ENCODE data around the gene AKR1C1. TPM values are rescaled to one million over a fixed set of nuclear protein-coding genes. Genes with fewer than 3 reads are reported as not detected.
"Not testable (repeated sequence)": the region's sequence is repeated elsewhere in the genome, so short reads cannot be mapped to it uniquely, and the experiment has no call there.

The AKR1C1 gene
- total RNA-seq, 1 donor from 2014 or later, result 1.3 TPM

- peaks cover 7% of the 10 kb centered on the region for H3K27me3 Mint-ChIP-seq (ENCODE audit: low read depth)
- no peak for DNase-seq (ENCODE audit: low spot score)
- H3K27ac Mint-ChIP-seq (ENCODE audit: unreplicated experiment), result peak overlapping the region; percentile 37
Measured at GRCh38 chr10:4941540-4942330, 21.5 kb upstream of the AKR1C1 start.

GRCh38 chr10:4942931-4943330 lies 20.3 kb upstream of the AKR1C1 start:
- not testable (repeated sequence) for H3K9me3 Mint-ChIP-seq (ENCODE audit: low read depth); DNase-seq (ENCODE audit: low spot score); H3K4me3 Mint-ChIP-seq (ENCODE audit: unreplicated experiment); H3K36me3 Mint-ChIP-seq (ENCODE audit: low read depth); H3K27me3 Mint-ChIP-seq (ENCODE audit: low read depth)
- H3K27ac Mint-ChIP-seq (ENCODE audit: unreplicated experiment), result peak overlapping the region; percentile 37
- peaks cover 47% of the 10 kb centered on the region for H3K4me1 Mint-ChIP-seq (ENCODE audit: low read depth)
- TF ChIP-seq CTCF (IDR thresholded peaks at IDR 0.05), result peak; percentile 45

More at GRCh38 chr10:4941540-4942330, 21.5 kb upstream of the AKR1C1 start:
- Mint-ChIP-seq H3K36me3 (ENCODE audit: low read depth) (no peaks in the 10 kb centered on the region), H3K4me1 (ENCODE audit: low read depth) (peaks cover 35% of the 10 kb centered on the region), H3K9me3 (ENCODE audit: low read depth) (no peaks in the 10 kb centered on the region), H3K4me3 (ENCODE audit: unreplicated experiment) (no peak overlapping the region)
- no peak for TF ChIP-seq CTCF (IDR thresholded peaks at IDR 0.05)

GRCh38 chr10:4943416-4943815 lies 19.8 kb upstream of the AKR1C1 start:
- not testable (repeated sequence) for H3K4me3 Mint-ChIP-seq (ENCODE audit: unreplicated experiment); DNase-seq (ENCODE audit: low spot score); H3K9me3 Mint-ChIP-seq (ENCODE audit: low read depth); H3K27me3 Mint-ChIP-seq (ENCODE audit: low read depth); H3K36me3 Mint-ChIP-seq (ENCODE audit: low read depth)
- Mint-ChIP-seq H3K27ac (ENCODE audit: unreplicated experiment) (peak overlapping the region; percentile 37), H3K4me1 (ENCODE audit: low read depth) (peaks cover 52% of the 10 kb centered on the region)

GRCh38 chr10:4943821-4944220 lies 19.4 kb upstream of the AKR1C1 start:
- no peaks in the 10 kb centered on the region for H3K9me3 Mint-ChIP-seq (ENCODE audit: low read depth)
- H3K27ac Mint-ChIP-seq (ENCODE audit: unreplicated experiment), result peak overlapping the region; percentile 43
- H3K36me3 Mint-ChIP-seq (ENCODE audit: low read depth), result no peaks in the 10 kb centered on the region
- no peak overlapping the region for H3K4me3 Mint-ChIP-seq (ENCODE audit: unreplicated experiment)
- no peak for TF ChIP-seq CTCF (IDR thresholded peaks at IDR 0.05)
- H3K27me3 Mint-ChIP-seq (ENCODE audit: low read depth), result no peaks in the 10 kb centered on the region
- DNase-seq (ENCODE audit: low spot score), result no peak
- peaks cover 52% of the 10 kb centered on the region for H3K4me1 Mint-ChIP-seq (ENCODE audit: low read depth)

GRCh38 chr10:4944841-4945240 lies 18.4 kb upstream of the AKR1C1 start:
- TF ChIP-seq CTCF (IDR thresholded peaks at IDR 0.05), result no peak

More at GRCh38 chr10:4944841-4945240, 18.4 kb upstream of the AKR1C1 start:
- no peaks in the 10 kb centered on the region for H3K9me3 Mint-ChIP-seq (ENCODE audit: low read depth)
- H3K36me3 Mint-ChIP-seq (ENCODE audit: low read depth), result no peaks in the 10 kb centered on the region
- no peak overlapping the region for H3K27ac Mint-ChIP-seq (ENCODE audit: unreplicated experiment)
- DNase-seq (ENCODE audit: low spot score), result no peak
- peaks cover 52% of the 10 kb centered on the region for H3K4me1 Mint-ChIP-seq (ENCODE audit: low read depth)
- H3K27me3 Mint-ChIP-seq (ENCODE audit: low read depth), result no peaks in the 10 kb centered on the region
- H3K4me3 Mint-ChIP-seq (ENCODE audit: unreplicated experiment), result no peak overlapping the region

Measured in chondrocyte (in vitro differentiated cells).